DMS53 treated with DMSO at 0.1 percent for 48 hours (cell line): ENCODE results near the gene MBTPS1.
A peak's percentile ranks its signal among the peaks of the same experiment; 100 is the strongest.

Experiments
- DNase-seq: peaks from one replicate; lab custom pipeline; 2025; ENCODE audit not compliant: unreplicated experiment; lab: John Stamatoyannopoulos, UW

The MBTPS1 gene

DNA sequence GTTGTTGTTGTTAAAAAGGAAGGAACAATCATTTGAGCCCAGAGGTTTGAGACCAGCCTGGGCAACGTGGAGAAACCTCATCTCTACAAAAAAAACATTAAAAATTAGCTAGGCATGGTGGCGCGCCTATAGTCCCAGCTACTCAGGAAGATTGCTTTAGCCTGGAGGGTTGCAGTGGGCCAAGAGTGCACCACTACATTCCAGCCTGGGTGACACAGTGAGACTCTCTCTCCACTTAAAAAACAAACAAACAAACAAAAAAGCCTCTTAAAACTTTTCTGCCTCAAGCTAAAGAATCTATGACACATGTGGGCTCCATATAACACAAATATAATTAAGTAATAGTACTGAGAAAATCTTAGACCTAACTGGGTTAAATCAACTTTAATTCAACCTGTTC is 12.5 kb downstream of the MBTPS1 start:
- no peak for DNase-seq

DNA sequence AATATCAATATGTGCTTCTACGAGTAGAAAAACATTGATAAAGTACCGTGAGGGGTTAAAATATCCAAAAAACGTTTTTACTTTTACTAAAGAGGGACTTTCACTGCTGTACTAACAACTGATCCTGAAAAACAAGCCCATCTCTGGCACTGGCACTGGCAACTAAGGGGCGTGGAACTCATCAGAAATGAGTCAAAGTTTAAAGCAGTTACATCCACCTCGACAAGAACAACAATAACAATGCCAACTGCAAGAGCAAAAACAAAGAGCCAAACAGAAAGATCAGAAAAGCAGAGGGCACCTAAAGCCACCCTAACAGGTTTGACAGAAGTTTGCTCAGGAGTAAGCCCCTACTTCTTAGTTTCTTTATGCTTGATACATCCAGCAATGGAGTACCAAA is 13.1 kb downstream of the MBTPS1 start:
- no peak for DNase-seq

DNA sequence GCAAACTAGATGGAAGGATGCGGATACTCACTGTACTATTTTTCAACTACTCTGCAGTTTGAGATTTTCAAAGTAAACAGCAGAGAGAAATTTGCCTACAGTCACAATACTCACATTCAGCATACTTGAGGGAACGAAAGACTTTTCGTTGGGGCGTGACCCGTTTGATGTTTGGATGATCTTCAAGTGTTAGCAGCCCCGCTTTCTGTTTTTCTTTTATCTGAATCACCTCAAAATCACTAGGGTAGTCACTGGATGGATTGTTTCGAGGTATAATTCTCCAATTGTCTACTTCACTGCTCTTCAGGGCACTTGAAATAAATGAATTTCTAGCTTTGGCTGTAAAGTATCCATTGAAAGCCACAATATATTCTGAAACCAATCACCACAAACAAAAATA is 17.8 kb downstream of the MBTPS1 start:
- DNase-seq = no peak

DNA sequence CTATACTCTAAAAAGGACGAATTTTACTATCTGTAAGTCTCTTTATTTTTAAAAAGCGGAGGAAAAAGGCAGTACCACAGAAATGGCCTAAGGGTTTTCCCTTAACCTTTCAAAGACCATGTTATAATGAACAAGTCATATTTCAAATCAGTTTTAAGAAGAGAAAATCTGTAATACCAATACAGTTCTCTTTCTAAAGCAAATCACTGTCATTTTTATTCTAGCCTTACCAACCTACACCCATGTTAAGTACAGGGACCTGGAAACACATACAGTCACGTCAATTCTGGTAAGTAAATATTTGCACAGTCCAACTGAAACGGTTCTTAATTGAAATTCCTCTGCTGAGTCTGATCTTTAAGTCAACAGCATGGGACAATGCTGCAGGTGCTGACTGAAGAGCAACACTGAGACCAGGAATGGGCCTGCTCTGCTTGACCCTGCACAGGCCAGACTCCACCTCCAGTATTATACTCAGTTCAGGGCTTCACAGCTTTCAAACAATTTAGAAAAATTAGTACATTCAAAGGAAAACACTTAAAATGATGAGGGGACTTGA is 20.2 kb downstream of the MBTPS1 start:
- DNase-seq = peak; percentile 91

DNA sequence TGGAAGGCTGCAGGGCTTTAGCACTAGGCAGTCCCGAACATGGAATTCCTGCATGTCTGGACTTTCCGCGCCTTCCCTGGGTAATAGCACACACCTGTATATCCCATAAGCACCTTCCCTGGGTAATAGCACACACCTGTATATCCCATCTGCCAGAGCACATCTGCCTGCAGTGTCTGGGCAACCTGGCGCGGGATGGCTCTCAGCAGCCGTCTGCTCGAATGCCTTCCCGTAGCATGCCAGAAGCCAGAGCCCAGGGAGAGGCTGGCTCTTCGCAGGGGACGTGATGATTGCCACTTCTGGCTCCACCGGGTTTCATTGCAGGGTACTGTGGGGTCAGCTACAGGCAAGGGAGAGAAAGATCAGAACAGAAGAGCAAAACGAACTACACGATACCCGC is 21.3 kb downstream of the MBTPS1 start:
- DNase-seq = no peak

DNA sequence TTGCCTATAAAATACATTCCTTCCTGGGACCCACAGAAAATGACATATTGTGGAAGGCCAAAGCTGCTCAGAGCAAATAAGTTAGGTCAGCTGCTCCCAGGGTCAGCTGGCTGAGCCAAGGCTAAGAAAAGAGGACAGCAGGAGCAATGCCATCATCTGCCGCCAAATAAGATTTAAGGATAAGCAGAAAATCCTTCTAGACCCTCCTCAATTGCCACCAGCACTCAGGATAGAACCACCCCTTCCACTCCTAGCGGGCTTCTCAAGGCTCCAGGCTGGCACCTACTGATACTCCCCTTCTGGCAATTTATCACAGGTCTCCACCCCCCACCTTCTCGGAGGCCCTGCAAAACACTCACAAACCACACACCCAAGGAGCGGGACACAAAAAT is 22.9 kb downstream of the MBTPS1 start:
- DNase-seq = no peak

DNA sequence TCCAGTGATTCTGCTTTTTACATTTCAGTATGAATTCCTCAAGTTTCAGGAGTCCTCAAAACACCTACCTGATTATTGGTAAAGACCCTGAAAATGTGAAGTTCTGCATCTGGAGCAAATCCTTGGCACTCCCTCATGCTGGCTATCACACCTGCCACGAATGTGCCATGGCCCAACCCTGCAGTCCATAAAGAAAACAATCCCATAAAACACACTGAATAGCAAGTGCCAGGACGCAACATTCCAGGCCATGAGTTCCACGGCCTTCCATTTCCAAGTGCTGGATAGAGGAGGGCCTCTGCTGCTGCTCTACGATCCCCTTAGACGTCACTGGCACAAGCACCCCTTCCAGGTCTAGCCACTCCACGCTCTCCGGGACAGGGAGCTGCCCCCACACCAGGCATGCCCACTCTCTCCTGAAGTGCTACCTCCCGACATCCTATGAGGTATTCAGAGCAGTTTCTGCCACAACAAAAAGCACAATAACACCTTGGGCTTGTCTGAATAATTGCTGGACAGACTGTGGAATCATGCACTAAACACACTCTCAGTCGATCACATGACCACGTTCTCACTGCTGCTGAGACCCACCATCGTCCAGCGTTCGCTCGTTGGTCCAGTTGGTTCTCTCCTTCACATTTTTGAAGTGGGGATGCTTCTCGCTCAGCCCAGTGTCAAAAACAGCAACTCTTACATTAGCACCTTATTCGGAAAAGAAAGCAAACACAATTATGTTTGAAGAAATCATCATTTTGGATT is 23.4 kb downstream of the MBTPS1 start:
- DNase-seq = no peak

DNA sequence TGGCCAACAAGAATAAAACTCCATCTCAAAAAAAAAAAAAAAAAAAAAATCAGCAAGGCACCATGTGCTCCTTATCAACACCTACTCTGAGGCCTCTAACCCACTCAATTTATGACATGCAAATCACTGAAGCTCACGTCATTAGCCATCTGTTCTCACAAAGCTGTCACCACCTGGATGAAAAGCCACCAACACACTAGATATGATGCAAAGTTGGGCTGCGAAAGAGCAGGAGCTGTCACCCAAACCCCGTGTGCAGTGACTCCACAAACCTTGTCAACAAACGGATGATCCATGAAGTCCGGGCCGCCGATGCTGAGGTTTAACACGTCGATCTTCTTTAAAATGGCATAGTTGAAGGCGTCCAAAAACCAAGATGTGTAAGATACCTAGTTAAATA is 25.3 kb downstream of the MBTPS1 start:
- no peak for DNase-seq

DNA sequence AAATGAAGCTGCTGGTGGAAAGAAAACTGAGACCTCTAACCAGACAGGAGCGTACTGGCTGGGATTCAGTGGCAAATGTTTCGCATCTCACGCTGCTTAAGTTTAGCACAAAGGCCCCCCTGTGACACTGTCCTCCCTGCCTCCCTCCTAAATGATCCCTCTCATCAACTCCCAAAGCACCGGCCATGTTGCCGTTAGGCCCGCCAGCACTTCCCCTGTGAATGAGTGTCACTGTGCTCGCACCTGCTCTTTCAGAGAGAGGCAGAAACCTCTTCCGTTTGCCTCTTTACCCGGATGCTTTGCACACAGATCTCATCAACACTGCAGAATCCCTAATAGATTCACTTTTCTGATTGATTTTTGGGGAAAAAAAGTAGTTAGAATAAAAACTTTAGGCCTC is 26.5 kb downstream of the MBTPS1 start:
- no peak for DNase-seq

DNA sequence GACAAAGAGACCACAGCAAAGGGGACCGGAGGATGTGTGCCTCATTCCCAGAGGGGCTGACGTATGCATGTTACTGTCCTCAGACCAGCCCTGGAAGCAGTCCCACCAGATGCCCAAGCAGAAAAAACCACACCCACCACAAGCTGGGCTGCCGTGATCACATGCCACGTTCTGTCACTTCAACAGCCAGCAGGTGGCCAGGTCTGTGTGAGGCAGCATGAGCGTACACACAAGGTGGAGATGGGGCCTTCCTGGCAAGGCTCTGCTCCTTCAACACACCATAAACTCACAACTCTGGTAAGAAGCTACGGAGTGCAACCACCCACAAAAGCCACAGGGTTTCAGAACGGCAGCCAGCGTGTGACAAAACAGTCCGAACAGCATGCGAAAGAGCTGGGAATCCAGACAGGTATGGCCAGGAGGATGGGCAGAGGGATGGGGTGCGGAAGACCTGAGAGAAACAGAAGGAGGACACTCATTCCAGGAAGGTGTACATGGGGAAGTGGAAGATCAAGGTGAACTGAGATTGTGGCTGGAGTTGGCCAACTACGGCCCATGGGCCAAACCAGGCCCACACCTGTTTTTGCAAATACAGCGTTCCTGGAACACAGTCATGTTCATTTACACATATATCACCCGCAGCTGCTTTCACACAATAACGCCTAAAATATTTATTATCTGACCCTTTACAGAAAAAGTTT is 27.9 kb downstream of the MBTPS1 start:
- no peak for DNase-seq

DNA sequence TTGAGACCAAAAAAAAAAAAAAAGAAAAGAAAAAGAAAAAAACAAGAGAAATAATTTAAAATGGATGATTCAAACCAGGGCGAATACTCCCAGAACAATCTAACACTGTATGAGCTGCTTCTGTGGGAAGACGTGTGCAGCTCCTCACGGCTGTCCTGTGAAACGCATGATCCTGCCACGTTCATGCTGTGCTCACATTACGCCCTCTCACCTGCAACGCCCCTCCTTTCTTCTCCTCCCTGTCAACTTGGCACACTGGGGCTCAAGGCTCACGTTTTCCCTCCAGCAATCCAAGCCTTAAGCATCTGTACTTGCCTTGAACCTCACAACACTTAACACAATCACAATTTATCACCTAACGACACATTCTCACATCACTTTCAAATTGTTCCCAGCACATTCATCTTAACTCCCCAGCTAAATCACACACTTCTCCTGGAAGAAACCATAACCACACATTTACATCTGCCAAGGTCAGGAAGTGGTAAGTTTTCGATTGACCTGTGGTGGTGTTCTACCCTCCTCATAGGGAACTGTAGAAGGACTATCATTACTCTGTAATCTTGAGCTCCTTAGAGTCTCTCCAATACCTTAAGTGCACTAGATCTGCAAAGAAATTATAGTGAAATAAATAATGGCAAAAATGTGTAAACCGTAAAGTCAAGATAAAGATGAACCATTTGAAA is 29.1 kb downstream of the MBTPS1 start:
- DNase-seq = no peak

DNA sequence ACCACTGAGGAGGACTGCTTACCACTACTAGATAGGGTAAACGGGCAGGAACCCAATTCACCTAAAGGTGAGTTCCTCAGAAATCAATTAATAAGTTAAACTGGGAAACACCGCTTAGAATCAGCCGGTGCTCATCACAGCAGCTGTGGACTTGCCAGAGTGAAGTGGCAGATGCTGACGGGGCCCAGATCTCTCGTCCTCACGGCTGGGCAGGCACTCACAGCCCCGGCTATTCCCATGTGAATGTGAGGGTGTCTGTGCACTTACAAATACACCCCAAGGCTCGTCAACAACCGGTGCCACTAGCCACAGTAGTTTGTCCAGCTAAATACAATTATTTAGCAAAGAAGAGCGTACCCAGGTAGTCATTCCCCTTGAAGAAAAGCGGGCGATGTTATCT is 29.7 kb downstream of the MBTPS1 start:
- DNase-seq = no peak

DNA sequence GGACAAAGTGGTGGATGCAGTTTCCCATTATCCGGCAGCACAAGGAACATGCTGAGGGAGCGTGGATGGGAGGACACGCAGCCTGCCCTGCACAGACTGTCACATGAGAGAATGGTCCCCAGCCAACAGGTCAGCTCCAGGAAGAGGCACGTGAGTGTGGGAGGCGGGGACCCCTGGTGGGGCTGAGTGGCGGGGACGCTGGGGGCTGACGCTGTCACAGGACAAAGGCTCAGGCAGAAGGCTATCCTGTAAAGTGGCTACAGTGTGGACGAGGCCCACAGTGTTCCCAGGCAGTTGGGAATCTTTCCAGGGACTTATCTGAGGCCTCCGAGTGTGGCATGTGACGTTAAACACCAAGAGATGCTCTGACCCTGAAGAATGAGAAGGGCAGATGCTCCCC is 30.4 kb downstream of the MBTPS1 start:
- no peak for DNase-seq

DNA sequence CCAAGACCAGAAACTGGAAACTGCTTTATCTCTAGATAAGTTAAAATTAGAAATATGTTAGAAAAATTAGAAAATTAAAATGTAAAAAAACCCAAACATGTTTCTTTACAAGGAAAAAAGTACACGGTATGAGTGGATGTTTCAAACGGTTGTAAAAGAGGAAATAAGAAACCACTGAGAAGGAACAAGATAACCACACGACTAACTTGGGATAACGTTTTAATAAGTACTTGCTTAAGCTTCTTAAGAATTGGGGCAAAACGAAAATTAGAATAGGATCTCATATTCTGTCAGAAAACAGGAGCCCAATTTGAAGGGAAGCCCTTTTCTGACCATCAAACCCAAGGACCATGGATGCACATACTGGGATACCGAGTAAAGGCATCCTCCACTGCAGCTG is 31.0 kb downstream of the MBTPS1 start:
- no peak for DNase-seq

DNA sequence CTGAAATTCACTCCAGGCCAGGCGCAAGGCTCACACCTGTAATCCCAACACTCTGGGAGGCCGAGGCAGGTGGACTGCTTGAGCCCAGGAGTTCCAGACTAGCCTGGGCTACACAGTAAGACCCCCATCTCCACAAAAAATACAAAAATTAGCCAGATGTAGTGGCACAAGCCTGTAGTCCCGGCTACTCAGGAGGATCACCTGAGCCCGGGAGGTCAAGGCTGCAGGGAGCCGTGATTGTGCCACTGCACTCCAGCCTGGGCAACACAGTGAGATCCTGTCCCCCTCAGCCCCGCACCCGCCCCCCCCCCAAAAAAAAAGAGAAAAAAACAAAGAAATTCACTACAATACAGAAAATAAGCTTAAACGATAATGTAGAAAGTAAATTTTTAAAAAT is 31.5 kb downstream of the MBTPS1 start:
- no peak for DNase-seq

DNA sequence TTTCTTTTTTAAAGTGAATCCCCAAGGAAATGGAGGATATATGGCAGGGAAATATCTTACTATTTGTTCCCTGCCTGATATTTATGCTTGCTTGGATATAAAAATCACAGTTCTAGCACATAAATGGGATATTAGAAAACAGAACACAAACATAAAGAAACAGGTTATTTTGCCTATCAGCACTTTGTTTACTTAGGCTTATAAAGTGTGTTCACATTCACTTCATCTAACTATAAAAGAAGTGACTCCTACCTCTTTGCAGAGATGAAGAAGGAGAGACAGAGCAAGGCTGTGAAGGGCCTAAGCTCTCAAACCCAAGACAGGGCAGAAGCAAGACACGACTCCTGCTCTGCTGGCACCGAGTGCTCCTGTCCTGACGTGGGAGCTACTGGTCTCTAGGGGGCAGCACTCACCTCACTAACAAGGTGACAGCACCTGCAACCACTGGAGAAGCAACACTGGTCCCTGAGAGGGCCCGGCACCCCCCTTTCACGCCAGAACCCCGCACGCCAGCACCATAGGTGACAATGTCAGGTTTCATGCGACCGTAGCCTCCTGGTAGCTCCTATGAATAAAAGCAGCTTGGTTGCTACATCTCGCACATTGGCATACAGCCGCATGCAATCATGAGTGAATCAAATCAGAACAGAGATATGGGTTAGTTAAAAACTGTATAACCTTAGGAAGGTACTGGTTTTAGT is 32.0 kb downstream of the MBTPS1 start:
- DNase-seq = peak; percentile 50

DNA sequence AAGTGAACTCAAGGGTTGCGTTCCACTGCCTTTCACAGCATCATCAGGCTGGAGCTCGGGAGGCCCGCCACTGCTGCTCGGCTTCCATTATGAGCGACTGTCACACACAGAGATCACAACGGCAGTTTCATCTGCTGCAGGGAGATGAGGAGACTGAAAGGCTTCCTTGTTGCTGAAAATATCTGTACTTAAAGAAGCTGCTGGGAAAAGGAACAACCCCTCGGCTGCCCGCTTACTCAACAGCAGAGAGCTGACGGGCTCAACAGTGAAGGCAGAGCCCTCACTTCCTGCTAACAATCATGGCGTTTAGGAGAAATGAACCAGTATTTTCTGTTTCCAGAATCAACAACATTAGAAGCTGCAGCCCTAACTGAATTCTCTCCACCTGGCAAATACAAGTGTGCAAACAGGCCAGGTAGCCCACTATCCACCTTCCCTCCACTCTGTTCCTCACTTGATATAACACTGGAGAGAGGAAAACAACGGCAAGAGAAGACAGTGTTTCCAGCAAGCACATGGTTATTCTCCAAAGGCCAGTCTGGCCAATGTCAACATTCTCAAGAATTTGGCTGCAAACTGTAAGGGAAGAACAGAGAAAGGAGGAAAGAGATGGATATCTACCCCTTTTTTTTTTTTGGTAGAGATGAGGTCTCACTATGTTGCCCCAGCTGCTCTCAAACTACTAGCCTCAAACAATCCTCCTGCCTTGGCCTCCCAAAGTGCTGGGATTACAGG is 33.7 kb downstream of the MBTPS1 start:
- no peak for DNase-seq

DNA sequence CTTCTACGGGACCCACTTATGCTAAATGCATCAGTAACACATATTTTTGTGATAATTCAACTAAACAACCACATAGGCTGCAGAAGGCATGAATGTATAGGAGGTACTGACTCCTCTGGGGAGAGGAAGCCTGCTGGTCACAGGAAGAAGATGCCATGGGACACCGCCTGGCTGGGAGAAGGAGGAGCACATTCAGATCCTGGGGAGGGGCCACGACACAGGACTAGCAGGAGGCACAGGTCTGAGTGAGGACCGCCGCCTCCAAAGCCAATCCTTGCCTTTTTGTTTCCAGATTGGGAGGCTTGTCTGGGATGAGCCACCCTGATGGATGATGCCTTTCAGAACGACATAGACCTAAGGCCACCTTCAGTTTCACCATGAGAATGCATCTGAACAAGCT is 34.6 kb downstream of the MBTPS1 start:
- no peak for DNase-seq

DNA sequence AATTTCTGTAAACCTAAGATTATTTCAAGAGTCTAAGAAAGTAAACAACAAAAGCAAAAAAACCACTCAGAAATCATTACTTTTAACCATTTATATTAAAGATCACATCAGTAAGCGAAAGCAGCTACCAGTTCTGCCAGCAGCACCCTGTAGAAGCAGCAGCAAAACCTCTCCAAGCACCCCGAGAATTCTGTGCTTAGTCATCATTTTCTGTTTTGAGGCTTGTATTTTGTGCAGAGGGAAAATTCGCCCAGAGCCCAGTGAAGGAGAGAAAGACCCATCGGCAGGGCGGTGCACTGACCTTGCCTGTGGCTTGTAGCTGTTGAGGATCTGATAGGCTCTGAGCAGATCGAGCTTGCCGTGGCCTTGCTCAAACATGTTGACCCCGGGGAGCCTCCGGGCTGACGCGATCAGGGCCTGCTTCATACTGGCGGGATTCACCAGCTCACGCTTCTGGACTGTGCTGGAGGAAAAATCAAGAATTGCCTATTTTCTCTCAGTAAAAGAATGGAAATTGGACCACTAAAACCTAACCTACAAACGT is 35.2 kb downstream of the MBTPS1 start:
- DNase-seq = no peak

DNA sequence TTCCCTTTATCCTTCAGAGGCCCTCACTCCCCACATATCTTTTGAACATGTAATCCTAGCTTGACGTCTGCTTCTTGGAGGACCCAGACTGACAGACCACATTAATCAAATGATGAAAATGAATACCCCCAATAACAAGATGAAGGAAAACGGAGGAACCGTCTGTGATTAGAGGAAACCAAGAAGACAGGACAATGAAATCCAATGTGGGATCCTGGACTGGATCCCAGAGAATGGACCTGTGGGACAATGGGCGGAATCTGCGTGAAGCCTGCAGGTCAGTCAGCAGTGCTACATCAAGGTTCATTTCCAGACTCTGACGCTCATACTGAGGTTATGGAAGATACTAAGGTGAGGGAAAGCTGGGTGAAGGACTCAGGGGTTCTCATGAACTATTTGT is 35.9 kb downstream of the MBTPS1 start:
- DNase-seq = no peak
